SH-SY5Y (cell line): ENCODE measurements around the gene CHKA.

Experiments used
- GATA2 ChIP-seq: IDR thresholded peaks from 2 replicates; pipeline ENCODE4 v1.6.1; 2011; ENCODE audit warnings: mild to moderate bottlenecking, low read depth, low read length
- GATA3 ChIP-seq: IDR thresholded peaks from 2 replicates; pipeline ENCODE4 v1.6.1; 2011; ENCODE audit warnings: low read depth, mild to moderate bottlenecking, low read length, moderate library complexity

DNA sequence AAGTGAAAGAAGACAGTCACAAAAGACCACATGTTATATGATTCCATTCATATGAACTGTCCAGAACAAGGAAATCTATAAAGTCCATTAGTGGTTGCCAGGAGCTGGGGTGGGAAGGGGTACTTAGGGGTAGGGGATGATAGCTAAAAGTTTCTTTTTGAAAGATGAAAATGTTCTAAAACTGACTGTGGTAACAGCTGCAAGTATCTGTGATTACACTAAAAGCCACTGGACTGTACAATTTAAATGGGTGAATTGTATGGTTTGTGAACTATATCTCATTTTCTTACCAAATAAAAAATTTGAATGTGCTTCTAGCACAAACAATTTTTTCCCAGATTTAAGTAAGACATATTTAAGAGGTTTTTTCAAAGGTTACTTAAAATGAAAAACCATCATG, 22.1 kb downstream of the CHKA start:
- TF ChIP-seq GATA2 (no peak), GATA3 (no peak)
